ENCODE measurements around the gene KRTAP10-6. TPM values are rescaled to one million over a fixed set of nuclear protein-coding genes. Genes with fewer than 3 reads are reported as not detected.

The KRTAP10-6 gene
- total and polyA plus RNA-seq, 2 experiments from 2014 or later, result not detected

DNA sequence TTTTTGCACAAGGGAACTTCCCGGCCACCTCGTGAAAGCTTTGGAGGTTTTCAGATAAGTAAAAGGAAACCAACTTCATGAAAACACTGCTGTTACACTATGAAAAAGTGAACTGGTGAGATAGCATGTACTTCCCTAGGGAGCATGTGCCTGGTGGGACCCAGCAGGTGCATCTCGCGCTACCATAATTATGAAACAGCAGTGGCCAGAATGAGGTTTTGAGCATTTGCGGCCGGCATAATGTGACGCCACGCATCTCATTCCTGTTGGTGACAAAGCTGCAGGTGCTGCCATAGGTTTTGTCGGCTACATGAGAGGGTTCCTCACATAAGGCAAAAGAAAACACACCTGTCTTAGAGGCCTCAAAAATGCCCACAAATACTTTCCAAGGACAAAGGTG is 35.4 kb downstream of the KRTAP10-6 start:
- Histone ChIP-seq H3K4me1 (ENCODE audit: insufficient read depth) (no peaks in the 10 kb centered on the region), H3F3A (ENCODE audit: insufficient read depth) (no peaks in the 10 kb centered on the region), H2AFZ (no peak overlapping the region), H3K36me3 (ENCODE audit: low read depth) (no peaks in the 10 kb centered on the region), H3K4me3 (no peak overlapping the region), H3K9me2 (ENCODE audit: insufficient read depth) (no peaks in the 10 kb centered on the region), H3K9ac (no peak overlapping the region), H4K20me1 (ENCODE audit: insufficient read depth) (no peaks in the 10 kb centered on the region), H3K9me3 (ENCODE audit: low read depth) (no peaks in the 10 kb centered on the region), H3K27ac (no peak overlapping the region), H3K4me2 (ENCODE audit: unreplicated experiment) (no peak overlapping the region), H3K79me2 (ENCODE audit: insufficient read depth) (no peaks in the 10 kb centered on the region), H3K27me3 (replicated peaks; ENCODE audit: insufficient read depth) (peaks cover 35% of the 10 kb centered on the region)
- WGBS, 2 experiments (ENCODE audit: low coverage in 1 of 2, low lambda C conversion rate in 2 of 2, missing lambda C conversion rate in 2 of 2), result 72 to 77% methylated on average over 9 of the region's 9 CpGs
- in situ Hi-C loops (cut with MboI), result no loop called here
- DNase-seq, result no peak
- no peak for TF ChIP-seq EZH2 (IDR thresholded peaks at IDR 0.05; ENCODE audit: insufficient read depth, poor library complexity, severe bottlenecking)

DNA sequence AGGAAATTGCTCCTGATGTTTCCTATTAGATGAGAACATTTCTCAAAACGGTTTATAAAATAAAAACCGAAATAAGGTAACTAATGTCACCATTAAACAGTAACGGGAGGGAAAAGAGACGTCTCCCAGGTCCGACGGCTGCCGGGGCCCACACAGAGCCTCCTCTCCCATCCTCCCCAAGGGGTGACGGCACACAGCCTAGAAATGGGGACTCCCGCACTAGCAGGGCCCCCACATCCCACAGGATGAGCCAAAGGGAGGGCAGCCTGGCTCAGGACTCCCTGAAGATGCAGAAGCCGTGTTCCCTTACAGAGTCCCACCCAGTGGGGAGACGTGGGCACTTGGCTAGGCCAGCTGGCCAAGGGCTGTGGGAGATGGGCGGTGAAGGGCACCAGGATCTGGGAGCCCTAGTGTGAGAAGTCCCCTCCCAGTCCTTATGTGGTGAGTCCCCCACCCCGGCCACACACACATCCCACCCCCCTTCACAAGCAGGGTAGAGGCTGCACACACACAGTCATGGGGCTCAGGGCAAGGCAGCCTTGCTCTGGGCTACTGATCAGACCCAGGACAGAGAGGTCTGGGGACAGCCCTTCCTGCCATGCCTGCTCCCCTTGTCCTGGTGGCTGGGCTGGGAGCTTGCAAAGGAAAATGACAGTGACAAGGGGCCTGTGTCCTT is 37.0 kb downstream of the KRTAP10-6 start:
- no peaks in the 10 kb centered on the region for H3K4me1 ChIP-seq (ENCODE audit: insufficient read depth)
- H3K27ac ChIP-seq, result no peak overlapping the region
- H3K9ac ChIP-seq, result no peak overlapping the region
- H3K4me3 ChIP-seq, result no peak overlapping the region
- in situ Hi-C loops (cut with MboI), result no loop called here
- no peaks in the 10 kb centered on the region for H3K79me2 ChIP-seq (ENCODE audit: insufficient read depth)
- H3K9me3 ChIP-seq (ENCODE audit: low read depth), result no peaks in the 10 kb centered on the region
- peaks cover 35% of the 10 kb centered on the region for H3K27me3 ChIP-seq (replicated peaks; ENCODE audit: insufficient read depth)
- no peaks in the 10 kb centered on the region for H3F3A ChIP-seq (ENCODE audit: insufficient read depth)
- no peak overlapping the region for H2AFZ ChIP-seq
- no peaks in the 10 kb centered on the region for H3K9me2 ChIP-seq (ENCODE audit: insufficient read depth)
- no peaks in the 10 kb centered on the region for H3K36me3 ChIP-seq (ENCODE audit: low read depth)
- H4K20me1 ChIP-seq (ENCODE audit: insufficient read depth), result no peaks in the 10 kb centered on the region
- H3K4me2 ChIP-seq (ENCODE audit: unreplicated experiment), result no peak overlapping the region
- TF ChIP-seq EZH2phosphoT487 (IDR thresholded peaks at IDR 0.05; ENCODE audit: insufficient read depth, low read depth), result no peak
- no peak for TF ChIP-seq EZH2 (IDR thresholded peaks at IDR 0.05; ENCODE audit: insufficient read depth, poor library complexity, severe bottlenecking)
- DNase-seq, result no peak
- 27 to 28% methylated on average over 10 to 13 of the region's 13 CpGs for WGBS, 2 experiments (ENCODE audit: low coverage in 1 of 2, low lambda C conversion rate in 2 of 2, missing lambda C conversion rate in 2 of 2)

DNA sequence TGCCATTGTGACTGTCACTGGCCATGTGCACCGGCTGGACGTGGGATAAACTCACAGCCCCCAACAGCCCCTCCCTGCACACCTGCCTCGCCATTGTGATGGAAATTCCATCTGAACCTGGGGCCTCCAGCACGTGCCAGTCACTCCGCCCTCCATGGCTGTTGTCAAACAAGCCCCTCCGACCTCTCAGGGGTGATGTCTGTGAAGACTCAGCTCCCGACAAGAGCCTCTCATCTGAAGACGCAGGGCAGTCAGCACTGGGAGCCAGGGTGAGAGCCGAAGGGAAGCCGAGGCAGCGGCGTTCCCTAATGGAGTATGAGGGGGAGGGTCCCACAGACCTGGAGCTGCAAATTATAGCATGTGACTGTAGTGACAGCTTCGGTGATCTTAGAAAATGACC is 39.6 kb downstream of the KRTAP10-6 start:
- H3K27me3 ChIP-seq (replicated peaks; ENCODE audit: insufficient read depth), result peaks cover 48% of the 10 kb centered on the region
- WGBS, 2 experiments (ENCODE audit: low coverage in 1 of 2, low lambda C conversion rate in 2 of 2, missing lambda C conversion rate in 2 of 2), result 36 to 42% methylated on average over 13 of the region's 13 CpGs
- H2AFZ ChIP-seq, result no peak overlapping the region
- H3K4me2 ChIP-seq (ENCODE audit: unreplicated experiment), result no peak overlapping the region
- H3K9ac ChIP-seq, result no peak overlapping the region
- H3K4me1 ChIP-seq (ENCODE audit: insufficient read depth), result no peaks in the 10 kb centered on the region
- H3K79me2 ChIP-seq (ENCODE audit: insufficient read depth), result no peaks in the 10 kb centered on the region
- TF ChIP-seq EZH2 (IDR thresholded peaks at IDR 0.05; ENCODE audit: insufficient read depth, poor library complexity, severe bottlenecking) (no peak), EZH2phosphoT487 (IDR thresholded peaks at IDR 0.05; ENCODE audit: insufficient read depth, low read depth) (no peak)
- no peaks in the 10 kb centered on the region for H3K9me2 ChIP-seq (ENCODE audit: insufficient read depth)
- H3K9me3 ChIP-seq (ENCODE audit: low read depth), result no peaks in the 10 kb centered on the region
- H3K4me3 ChIP-seq, result no peak overlapping the region
- H3F3A ChIP-seq (ENCODE audit: insufficient read depth), result no peaks in the 10 kb centered on the region
- H4K20me1 ChIP-seq (ENCODE audit: insufficient read depth), result no peaks in the 10 kb centered on the region
- no peaks in the 10 kb centered on the region for H3K36me3 ChIP-seq (ENCODE audit: low read depth)
- in situ Hi-C loops (cut with MboI), result no loop called here
- no peak for DNase-seq
- H3K27ac ChIP-seq, result no peak overlapping the region

DNA sequence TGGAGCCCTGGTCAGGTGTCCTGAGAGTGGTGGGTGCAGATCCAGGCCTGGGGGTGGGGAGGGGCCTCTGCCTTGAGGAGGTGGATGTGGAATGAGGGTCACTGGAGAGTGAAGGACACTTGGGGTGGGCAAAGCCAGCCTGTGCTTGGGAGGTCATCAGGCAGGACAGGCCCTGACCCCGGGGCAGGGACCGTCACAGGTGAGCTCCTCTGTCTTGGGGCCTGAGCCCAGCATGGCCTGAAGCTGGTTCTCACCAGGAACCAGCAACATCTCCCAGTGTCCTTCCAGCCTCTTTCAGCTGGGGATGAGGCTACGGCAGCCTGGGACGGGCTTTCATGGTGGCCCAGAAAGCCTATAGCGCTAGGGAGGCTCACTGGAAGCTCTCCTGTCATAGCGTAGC is 40.2 kb downstream of the KRTAP10-6 start:
- no peak for DNase-seq
- 67 to 74% methylated on average over 5 to 6 of the region's 6 CpGs for WGBS, 2 experiments (ENCODE audit: low coverage in 1 of 2, low lambda C conversion rate in 2 of 2, missing lambda C conversion rate in 2 of 2)
- no peak overlapping the region for H3K4me2 ChIP-seq (ENCODE audit: unreplicated experiment)
- peaks cover 48% of the 10 kb centered on the region for H3K27me3 ChIP-seq (replicated peaks; ENCODE audit: insufficient read depth)
- no peak overlapping the region for H3K9ac ChIP-seq
- in situ Hi-C loops (cut with MboI), result no loop called here
- no peaks in the 10 kb centered on the region for H4K20me1 ChIP-seq (ENCODE audit: insufficient read depth)
- H3K36me3 ChIP-seq (ENCODE audit: low read depth), result no peaks in the 10 kb centered on the region
- no peaks in the 10 kb centered on the region for H3K9me3 ChIP-seq (ENCODE audit: low read depth)
- no peaks in the 10 kb centered on the region for H3K79me2 ChIP-seq (ENCODE audit: insufficient read depth)
- H3K4me3 ChIP-seq, result no peak overlapping the region
- no peak for TF ChIP-seq EZH2phosphoT487 (IDR thresholded peaks at IDR 0.05; ENCODE audit: insufficient read depth, low read depth)
- TF ChIP-seq EZH2 (IDR thresholded peaks at IDR 0.05; ENCODE audit: insufficient read depth, poor library complexity, severe bottlenecking), result no peak
- H3K4me1 ChIP-seq (ENCODE audit: insufficient read depth), result no peaks in the 10 kb centered on the region
- H3F3A ChIP-seq (ENCODE audit: insufficient read depth), result no peaks in the 10 kb centered on the region
- no peaks in the 10 kb centered on the region for H3K9me2 ChIP-seq (ENCODE audit: insufficient read depth)
- no peak overlapping the region for H2AFZ ChIP-seq
- no peak overlapping the region for H3K27ac ChIP-seq
